Activated CD4-positive, alpha-beta T cell treated with anti-CD3 and anti-CD28 coated beads, Interleukin-2, amount 50 U/mL, for 48 hours (primary cell): ENCODE measurements around the gene OR2S2.
"Not testable (repeated sequence)": the region's sequence is repeated elsewhere in the genome, so short reads cannot be mapped to it uniquely, and the experiment has no call there.

ENCODE experiments used
- DNase-seq, 2 experiments: peaks; one replicate each; pipeline ENCODE4 v3.0.0-alpha.2; 2020

The OR2S2 gene

DNA sequence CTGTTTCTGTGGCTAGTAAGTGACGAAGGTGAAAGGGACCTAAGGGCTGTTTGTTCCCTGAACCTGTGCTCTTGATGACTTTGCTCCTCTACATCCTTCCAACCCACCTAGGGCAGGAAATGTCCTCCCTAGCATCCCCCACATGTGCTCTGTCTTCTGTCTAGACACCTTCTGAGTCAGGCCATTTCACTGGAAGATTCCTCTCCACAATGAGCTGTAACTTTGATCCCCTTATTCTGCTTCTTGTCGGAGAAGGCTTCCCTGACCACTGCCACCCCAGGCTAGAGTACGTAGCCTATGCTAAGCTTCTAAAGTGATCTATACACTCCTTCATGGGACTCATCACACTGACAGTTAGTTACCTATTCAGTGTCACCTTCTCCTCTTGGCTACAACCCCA is 27.0 kb downstream of the OR2S2 start:
- DNase-seq = no peak

DNA sequence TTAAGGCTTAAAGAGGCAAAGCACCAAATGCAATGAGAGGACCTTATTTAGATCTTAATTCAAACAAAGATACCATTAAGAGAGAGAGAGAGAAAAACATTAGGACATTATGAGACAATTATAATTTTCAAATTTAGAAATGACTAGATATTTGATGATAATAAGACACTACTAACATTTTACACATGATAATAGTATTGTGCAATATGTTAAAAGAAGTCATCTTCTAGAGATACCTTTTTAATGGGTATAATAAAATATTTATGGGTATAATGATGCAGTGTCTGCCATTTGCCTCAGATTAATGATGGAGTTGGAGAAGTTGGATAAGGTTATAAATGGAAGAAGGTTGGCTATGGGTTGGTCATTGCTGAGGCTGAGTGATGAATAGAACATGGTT is 27.4 kb downstream of the OR2S2 start:
- no peak for DNase-seq

DNA sequence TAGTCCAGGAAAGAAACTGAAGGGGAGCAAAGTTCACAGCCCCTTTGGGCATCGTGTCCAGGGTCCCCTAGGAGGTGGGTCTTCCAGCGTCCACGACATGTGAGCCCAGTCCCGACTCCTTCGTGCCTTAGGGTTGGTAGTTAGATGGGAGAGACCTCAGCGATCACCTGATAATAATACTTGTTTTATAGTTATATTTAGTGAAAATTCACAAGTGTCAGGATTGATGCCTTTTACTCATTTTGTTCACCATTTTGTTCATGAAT is 28.6 kb downstream of the OR2S2 start:
- DNase-seq = no peak

DNA sequence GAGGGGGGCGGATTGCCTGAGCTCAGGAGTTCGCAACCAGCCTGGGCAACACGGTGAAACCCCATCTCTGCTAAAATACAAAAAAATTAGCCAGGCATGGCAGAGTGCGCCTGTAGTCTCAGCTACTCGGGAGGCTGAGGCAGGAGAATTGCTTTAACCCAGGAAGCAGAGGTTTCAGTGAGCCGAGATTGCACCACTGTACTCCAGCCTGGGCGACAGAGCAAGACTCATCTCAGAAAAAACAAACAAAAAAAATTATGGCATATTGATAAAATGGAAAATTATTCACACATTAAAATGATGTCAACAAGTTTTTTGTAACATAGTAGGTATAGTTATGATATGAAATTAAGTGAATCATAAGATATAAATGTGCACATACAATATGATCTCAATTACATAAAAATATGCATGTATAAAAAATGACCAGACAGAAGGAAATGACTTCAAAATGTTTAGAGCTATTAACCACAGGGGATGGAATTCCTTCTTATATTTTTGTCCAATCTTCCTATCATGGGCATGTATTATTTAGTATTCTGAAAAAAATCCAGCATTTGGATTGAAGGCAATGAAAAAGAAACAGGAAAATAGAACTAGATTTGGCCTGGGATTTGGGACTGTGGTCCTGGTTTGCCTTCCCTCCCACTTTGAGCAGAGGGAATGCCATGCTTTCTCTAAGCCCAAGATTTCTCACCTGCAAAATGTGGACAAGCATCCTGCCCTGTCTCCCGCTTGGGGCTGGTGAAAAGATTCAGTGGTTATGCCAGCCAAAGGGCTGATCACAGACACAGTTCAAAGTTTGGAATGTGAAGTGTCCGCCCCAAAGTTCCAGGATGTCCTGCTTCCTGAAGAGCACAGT is 29.1 kb downstream of the OR2S2 start:
- DNase-seq = no peak

DNA sequence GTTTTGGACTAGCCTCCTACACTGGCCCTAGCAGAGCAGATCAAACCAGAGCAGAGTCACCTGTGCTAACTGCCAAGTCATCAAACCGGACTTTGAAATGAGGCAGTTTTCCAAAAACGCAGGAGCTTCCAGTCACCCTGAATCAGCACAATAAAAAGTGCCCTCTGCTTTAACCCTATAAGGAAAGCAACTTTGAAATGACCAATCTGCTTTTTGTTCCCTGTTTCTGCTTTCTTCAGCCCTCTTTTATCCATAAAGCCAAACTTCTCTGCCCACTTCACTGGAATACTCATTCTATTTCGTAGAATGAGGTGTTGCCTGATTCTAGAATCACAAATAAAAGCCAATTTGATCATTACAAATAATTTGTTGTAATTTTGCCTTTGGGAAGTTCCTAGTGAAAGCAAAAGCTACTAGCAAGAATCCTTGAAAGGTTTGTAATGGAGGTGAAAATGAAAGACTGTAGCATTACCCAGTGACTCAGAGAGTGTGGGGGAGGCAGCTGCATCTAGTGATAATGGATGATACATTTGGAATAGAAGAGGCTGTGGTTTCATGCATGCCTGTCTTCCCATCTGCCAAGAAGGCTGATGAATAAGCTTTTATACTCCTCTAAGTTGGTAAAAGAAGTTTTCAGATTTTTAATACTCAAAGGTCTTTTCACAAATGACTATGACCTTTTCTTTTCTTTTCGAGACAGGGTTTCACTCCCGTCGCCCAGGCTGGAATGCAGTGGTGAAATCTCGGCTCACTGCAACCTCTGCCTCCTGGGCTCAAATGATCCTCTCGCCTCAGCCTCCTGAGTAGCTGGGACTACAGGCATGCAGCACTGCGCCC is 33.8 kb downstream of the OR2S2 start:
- DNase-seq = peak; percentile 43 to 60

DNA sequence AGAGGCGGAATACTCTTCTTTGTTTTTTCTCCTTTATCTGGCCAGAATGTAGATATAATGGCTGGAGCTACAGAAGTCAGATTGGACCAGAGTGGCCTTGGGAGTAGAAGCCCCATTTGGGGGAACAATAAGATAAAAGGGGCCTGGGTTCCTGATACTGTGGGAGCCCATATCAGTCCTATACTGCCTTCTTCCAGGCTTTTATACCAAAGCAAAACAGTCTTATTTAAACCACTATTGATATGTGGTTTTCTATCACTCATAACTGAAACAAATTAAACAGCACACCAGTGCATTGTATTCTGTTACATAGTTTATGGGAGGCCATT is 34.4 kb downstream of the OR2S2 start:
- DNase-seq = no peak

DNA sequence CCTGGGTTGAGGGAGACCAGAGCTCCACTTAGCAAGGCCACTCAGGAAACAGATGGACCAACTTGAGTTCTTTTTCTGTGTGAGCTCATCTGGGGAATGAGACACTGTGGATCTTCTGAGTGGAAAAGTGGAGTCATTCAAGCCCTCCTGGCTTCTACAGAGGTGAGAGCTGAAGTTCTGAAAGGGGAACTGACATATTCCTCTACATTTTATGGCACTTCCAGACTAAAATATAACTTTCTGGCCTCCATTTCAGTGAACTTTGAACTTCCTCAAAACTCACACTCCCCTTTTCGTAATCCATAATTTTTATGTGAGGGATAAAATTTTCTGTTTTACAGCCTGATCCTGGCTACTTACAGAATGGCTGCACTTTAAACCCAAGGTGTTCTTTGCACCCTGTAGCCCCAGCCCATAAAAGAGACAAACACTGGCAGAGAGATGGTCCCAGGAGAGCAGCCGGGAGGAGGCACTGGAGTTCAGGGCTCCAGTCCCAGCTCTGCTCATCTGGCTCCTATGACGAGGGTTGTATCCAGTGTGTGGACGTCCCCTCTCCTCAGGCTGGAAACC is 37.8 kb downstream of the OR2S2 start:
- no peak for DNase-seq

DNA sequence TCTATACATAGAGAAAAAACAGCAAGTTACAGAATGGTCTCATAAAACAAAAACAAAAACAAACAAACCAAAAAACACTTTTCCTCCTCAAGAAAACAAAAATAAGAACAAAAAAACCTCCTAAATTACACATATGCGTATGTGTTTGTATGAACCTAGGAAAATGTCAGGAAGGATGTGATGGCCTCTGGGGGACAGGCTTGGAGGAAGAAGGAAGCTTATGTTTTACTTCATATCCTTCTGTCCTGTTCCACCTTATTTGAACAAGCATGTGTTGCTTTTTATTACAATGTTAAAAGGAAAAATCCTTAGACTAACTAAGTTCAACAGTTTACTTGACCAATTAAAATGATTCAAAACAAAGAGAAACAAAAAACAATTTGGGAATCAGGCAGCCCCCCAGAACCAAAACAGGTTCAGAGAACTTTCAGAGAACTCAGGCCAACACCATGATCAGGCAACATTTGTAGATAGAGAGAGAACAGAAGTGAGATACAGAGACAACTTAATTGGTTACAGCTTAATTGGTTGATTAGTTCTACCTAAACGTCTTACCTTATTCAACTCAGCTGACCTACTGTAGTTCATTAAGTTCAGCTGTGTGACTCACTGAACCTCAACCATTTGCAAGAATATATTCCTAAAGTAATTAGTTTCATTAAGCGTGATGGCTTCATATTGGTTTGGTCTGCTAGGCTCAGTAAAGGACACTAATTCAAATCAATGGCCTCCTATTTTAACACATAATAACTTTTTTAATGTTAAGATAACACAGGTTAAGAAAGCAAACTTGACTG is 38.5 kb downstream of the OR2S2 start:
- DNase-seq = no peak

DNA sequence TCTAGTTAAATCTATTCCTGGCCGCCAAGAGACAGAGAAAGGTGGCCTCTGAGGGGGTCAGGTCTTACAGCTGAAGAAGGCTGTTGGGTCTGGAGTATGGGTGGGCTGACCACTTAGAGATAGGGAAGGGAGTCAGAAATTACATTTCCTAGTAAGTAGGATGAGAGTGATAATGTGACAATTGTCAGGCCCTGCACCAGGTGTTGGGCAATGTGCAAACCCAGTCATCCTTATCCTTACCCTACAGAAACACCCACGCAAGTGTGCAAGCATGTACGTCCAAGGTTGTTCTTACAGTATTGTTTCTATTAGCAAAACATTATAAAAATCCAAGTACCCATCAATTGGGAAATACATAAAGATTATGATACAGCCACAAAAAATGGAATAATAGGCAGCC is 39.2 kb downstream of the OR2S2 start:
- DNase-seq = no peak

DNA sequence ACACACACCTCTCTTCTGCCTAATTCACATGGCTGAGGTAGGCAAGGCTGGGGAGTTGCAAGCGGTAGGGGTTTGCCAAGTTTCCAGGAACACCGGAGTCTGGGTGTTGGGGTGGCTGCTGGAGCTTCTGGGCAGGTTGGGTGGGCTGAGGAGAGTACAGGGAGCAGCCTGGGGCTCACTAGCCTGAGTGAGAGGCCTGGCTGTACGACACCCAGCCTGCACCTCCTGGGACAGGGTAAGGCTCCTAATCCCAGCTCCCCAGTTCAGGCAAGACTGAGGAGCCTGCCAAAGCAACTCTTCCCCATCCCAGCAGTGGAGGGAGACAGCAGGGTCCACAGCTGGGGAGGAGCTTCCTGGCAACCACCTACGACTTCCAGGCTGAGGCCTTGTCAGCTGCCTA is 40.7 kb downstream of the OR2S2 start:
- no peak for DNase-seq

DNA sequence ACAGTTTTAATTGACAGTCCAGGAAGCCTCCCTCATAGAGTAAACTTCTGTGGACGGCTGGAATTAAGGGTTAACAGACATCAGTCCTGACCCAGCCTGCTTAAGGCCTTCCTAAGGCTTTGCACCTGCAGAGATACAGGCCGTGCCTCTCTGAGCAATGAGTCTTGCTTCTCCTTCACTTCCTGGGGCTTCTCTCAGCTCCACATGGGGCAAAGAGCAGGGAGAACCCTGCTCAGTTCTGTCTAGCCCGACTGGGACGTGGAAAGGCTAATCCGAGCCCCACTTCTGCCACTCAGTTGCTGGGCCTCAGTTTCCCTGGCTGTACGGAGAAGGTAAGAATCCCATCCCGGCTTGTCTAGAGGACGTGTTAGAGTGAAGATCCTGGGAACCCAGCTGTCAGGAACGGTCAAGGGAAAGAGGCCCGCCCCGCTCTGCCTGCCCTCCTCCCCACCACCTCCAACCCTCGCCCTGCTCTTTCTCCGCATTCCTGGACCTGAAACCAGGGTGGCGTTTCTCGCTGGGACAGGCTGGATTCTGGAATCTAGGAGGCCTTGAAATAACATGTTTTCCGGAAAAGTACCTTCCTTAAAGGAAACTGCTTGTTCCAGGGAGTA is 42.2 kb downstream of the OR2S2 start:
- no peak for DNase-seq

DNA sequence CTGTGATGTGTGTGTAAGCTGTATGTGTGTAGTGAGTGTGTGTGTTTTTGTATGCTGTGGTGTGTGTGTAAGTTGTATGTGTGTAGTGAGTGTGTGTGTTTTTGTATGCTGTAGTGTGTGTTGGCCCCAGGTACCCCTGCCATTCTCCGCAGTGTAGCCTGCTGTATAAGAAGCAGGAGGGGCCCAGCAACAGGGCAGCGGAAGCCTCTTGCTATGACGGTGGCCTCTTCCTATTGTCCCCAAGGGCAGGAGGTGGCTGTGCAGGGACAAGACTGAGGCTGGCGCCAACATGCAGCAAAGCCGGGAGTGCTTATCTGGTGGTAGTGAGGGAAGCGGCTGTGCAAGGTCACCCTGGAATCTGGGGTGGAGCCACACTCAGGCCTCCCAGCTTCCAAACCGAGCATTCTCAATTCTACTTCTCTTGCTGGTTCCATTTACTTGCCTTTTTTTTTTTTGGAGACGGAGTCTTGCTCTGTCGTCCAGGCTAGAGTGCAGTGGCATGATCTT is 43.6 kb downstream of the OR2S2 start:
- no peak for DNase-seq

DNA sequence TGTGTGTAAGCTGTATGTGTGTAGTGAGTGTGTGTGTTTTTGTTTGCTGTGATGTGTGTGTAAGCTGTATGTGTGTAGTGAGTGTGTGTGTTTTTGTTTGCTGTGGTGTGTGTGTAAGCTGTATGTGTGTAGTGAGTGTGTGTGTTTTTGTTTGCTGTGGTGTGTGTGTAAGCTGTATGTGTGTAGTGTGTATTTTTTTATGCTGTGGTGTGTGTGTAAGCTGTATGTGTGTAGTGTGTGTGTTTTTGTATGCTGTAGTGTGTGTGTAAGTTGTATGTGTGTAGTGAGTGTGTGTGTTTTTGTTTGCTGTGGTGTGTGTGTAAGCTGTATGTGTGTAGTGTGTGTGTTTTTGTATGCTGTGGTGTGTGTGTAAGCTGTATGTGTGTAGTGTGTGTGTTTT is 44.5 kb downstream of the OR2S2 start:
- not testable (repeated sequence) for DNase-seq

DNA sequence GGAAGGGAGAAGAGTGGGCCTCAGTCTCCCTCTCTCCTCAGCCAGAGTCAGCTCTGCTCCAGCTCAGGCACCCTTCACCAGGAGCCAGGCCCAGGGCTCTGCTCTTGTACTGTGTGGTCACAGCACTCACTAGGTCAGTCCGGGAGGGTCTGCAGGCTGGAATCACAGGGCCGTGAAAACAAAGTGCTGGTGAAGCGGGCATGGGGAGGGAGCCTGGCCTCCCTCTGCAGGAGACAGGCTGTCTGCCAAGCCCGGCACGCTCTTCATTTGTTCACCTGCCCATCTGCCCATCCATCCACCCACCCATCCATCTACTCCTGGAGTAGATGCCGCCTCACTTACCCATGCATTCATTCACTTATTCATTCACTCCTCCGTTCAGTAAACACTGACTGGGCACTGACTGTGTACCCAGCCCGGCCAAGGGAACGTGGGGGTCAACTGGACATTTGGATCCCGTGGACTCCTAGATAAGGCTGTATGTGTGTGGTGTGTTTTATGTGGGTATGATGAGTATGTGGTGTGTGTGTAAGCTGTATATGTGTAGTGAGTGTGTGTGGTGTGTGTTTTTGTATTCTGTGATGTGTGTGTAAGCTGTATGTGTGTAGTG is 45.1 kb downstream of the OR2S2 start:
- no peak for DNase-seq

DNA sequence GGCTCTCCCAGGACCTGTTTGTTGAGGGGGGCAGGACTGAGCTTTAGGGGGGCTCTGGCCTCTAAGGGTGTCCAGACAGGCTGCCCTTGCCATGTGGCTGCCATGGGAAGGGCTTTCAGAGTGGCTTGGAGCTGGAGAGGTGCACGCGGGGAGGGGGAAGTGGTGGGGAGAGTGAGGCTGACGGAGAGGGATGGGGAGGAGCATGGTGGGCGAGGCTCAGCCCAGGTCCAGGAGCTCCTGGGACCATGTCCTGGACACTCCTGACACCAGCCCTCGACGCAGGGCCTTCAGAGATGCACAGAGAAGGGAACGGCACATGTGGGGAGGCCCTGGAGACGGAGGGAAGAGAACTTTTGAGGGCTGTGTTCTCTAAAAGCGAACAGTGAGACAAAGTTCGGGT is 46.3 kb downstream of the OR2S2 start:
- DNase-seq = no peak

DNA sequence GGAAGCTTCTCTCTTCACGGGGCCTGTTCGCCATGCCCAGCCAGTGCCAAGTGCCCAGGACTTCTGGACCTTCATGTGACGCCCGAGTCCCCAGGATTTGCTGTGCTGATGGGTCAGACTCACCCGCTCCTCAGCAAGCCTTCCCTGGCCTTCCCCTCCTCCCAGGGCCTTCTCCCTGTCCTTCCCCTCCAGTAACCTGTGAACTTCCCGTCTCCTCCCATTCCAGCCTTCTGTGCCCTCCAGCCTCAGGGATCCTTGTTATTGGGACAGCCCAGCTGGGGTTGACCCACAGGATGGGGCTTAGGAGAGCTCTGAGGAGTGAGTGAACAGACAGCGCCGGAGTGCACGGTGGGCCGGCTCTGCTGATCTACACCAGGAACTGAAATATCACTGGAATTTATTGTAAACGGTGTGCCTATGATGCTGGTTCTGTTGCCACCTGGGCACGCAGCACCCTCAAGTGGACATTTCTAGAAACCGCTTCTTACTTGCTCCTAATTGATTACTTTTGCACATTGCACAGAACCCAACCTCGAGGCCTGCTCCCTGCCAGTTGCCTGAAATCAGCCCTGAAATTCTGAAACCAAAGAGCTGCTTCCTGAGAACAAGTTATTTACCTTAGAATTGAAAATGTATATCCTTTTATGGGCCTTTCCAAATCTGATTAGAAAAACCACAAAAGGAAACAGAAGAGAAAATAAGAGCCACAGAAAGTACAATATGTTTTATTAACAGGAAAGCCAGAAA is 47.2 kb downstream of the OR2S2 start:
- peak; percentile 47 to 56 for DNase-seq

DNA sequence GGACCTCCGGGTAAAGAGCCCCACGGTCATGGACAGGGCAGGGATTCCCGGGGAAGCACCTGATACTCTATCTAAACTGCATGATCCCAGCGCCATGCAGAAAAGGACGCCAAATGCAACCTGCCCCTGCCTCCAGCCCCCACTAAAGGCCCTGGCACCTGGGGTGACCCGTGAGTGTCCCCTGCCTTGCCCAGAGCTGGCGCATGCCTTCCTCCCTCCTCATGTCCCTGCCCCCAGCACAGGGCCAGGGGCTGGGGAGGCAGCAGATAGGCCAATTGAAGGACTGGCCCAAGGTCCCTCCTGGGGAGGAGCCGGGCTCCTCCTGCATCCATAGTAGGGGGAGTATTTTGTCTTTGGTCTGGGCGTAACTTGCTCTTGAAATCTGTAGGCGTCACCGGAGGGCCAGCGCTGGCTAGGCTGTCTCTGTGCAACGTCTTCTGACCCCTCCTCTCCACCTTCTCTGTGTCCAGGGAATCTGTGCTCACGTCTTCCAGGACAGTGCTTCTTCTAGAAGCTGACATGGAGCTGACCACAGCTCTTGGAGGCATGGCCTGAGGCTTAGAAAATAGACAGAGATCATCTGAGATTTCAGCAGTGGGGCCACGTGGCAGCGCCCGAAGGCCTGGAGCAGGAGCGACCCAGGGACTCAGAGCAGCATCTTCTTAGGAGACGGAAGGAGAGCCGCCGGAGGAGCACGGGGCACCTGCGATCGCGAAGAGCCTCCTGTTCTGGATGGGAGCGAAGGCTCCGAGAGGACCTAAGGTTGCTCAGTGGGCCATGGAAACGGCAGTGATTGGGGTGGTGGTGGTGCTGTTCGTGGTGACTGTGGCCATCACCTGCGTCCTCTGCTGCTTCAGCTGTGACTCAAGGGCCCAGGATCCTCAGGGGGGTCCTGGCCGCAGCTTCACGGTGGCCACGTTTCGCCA is 48.0 kb downstream of the OR2S2 start:
- DNase-seq = no peak

DNA sequence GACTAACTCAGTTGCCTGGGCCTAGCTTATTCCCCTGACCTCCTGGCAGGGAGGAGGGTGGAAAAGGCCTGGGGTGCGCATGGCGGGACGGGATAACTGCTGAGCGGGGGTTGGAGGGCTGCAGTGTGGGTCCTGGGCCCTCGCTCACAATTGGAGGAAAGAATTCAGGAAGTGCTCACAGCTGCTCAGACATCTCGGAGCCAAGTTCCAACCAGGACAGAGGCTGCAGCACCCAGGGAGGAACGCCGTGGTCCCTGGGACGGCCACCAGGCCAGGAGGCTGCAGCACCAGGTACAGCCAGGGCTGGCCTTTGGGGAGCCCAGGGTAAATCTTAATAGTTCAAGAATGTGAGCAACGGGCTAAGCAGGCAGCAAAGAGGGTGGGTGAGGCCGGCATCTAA is 48.7 kb downstream of the OR2S2 start, which contains the start of gene SPAAR:
Gene SPAAR, plus strand, starts transcription at position 217 of the 400 bp plus-strand sequence. CDS start 974 bp downstream, outside the sequence.
- no peak for DNase-seq

DNA sequence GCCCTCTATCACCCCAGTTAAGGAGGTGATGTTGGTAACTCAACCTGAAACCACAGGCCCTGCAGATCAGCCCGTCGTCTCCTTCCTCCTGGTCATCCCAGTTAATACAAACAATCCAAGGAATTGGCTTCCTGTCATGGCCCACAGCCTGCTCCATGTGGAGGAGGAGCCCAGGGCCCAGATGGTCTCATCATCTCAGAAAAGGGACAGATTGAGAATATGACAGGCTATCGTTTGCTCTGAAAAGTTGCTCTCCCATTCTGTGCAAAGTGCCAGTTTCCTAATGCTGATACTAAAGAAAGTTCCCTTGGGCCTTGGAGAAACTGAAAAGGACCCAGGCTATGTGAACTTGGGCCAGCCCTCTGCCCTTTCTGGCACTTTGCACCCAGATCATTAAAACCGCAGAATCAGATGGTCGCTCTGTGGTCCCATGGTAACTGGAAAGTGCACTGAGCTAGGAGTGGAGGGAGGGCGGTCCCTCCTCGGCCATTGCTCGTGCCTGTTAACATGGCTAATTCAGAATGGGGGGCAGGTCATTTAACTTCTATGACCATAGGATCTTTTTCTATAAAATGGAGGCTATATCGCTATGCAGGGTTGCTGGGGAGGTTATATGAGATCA is 49.3 kb downstream of the OR2S2 start:
- no peak for DNase-seq
